DMS53 (cell line): Measurements from ENCODE around the gene PCYT2.
"Not testable (repeated sequence)": the region's sequence is repeated elsewhere in the genome, so short reads cannot be mapped to it uniquely, and the experiment has no call there.

Experiments
- DNase-seq: peaks from one replicate; lab custom pipeline; 2025; lab: John Stamatoyannopoulos, UW

PCYT2 gene

DNA sequence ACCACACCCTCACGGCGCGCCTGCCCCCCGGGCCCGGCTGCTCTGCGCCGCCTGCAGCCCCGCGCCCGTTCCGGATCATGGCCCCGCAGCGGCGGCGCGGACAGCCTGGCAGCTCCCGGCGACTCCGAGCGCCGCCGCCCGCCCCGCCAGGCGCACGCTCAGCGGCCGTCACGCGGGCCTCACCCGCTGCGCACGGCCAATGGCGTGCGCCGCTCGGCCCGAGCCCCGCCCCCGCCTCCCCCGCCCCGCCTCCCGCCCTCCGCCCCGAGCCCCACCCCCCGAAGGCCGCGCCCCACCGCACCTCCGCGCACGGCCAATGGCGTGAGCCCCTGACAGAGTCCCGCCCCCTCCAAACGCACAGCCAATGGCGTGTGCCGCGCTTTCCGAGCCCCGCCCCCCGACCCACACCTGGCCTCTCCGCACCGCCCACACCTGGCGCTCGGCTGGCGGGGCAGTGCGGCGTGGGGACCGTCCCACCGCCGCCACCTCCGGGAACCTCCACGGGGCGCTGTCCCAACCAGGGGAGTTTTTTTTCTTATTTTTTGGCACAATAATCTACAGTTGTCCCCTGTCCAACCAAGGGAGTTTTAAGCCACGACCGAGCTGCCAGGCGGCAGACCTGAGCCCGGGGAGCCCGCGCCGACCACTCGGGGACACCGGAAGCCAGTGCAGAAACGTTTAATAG is at the start of gene PCYT2:
Gene PCYT2 (minus strand): TSS at position 123 of the 685 bp plus-strand sequence. CDS start 44 bp downstream, at position 79.
- DNase-seq: peak; percentile 98

DNA sequence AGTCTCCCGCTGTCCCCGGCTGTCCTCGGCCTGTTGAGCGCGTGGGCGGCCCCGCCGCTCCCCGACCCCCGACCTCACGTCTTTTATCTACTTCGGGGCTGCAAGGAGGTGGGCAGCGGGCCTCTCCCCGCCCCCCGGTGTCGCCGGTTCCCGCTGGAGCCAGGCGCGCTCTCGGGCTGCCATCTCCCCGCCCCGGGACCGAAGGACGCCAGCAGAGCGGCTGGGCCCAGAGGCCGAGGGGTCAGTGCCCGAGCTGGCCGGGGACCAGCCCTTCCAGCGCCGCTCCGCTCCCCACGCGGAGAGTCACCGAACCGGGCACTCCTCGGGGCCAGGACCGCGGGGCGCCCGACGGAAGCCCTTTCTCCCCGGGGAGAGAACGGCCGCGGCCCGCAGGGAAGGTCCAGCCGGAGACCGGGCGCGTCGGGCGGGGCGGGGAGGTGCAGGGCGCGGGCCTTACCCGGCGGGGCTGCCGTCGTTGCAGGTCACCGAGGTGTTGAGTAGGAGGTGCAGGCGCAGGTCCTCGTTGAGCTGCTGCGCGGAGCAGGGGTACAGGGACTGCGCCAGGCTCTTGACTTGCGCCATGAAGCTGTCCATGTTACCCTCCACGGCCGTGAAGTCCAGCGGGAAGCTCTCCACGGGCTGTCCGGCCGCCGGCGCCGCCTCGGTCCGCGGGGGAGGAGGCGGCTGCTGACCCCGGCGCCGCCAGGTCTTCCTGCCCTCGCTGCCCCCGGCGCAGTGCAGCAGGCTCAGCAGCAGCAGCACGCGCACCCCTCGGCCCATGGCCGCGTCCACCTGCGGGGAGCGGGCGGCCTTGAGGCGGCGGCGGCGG is 49.1 kb upstream of the PCYT2 start:
- DNase-seq: peak; percentile 63

DNA sequence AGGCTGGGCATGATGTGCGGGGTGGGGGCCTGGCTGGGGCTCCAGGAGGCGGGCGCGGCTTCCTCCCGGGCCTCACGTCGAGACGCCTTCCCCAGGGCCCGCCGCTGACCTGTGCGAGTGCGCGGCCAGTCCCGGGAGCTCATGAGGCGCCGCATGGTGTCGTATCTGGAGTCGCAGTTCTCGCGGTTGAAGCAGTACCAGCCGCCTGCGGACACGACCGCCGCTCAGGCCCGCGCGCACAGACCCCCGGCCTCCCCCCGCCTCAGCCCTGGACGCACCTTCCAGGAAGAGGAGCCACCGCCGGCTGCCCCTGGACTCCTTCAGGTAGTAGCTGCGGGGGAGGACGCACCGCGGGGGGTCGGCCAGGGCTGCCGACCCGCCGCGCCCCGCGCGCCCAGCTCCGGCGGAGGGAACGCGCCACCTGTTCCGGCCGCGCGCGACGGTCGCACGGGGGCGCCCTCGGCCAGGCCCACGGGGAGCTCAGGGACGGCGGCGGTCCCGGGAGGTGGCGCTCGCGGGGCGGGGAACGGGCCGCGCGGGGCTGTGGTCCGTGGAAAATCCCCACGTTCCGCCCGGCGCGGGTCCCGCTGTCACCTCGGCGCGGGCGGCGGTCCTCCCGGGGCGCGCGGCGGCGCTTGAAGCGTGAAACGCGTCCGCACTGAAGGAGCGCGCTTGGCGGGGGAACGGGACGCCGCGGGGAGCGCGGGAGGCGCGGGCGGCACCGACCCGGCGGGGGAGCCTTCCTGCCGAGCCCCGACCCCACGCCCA is 48.3 kb upstream of the PCYT2 start:
- peak; percentile 83 for DNase-seq

DNA sequence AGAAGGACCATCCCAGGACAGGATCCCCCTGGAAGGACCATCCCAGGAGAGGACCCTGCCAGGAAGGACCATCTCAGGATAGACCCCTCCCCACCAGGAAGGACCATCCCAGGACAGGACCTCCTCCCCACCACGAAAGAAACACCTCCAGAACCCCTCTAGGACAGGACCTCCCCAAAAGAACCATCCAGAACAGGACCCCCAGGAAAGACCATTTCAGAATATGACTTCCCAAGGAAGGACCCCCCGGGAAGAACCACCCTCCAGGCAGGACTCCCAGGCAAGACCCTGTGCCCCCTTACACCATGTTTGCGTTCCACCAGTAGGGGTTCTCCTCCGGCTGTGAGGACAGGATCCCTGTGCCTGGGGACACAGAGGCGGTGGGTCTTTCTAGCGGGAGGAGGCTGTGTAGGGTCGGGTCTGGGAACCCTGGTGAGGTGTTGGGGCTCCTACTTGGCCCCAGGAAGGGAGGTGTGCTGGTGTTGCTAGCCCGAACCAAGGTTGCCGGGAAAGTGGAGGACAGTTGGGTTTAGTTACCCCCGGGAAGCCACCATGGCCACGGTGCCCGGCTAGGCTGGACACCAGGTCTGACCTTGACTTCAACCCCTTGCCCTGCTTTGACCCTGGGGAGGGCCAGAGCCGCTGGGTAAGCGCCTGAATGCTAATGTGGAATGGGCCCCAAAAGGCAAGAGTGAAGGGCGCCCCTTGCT is 47.6 kb upstream of the PCYT2 start:
- no peak for DNase-seq

DNA sequence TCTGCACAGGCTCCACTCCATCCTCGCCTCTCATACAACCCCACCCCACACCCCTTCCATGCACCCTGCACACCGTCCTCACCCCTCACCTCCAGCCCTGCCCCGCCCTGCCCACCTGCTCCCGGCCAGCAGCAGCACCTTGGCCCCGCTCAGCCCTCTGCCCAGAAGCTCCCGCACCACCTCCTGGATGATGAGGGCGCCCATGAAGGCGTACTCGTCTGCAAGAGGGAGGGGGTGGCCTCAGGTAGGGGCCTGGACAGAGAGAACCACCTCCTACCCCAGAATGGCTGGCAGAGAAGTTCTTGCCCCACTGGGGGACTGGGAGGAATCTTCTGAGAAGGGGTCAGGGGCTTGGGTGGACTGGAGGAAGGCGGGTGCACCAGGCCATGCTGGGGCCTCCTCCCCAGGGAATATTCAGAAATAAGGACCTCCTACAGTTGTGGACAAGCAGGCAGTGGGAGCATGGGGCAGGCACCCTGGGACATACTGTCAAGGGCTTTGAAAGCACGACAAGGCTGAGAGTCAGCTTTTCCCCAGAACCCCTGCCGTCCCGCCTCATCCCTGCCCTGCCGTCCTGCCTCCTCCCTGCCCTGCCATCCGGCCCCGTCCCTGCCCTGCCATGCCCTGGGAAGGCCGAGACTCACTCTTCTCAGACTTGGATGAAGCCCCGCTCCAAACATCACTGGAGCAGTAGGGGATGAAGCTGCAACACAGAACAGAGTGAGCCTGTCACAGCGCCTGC is 46.7 kb upstream of the PCYT2 start:
- DNase-seq: no peak

DNA sequence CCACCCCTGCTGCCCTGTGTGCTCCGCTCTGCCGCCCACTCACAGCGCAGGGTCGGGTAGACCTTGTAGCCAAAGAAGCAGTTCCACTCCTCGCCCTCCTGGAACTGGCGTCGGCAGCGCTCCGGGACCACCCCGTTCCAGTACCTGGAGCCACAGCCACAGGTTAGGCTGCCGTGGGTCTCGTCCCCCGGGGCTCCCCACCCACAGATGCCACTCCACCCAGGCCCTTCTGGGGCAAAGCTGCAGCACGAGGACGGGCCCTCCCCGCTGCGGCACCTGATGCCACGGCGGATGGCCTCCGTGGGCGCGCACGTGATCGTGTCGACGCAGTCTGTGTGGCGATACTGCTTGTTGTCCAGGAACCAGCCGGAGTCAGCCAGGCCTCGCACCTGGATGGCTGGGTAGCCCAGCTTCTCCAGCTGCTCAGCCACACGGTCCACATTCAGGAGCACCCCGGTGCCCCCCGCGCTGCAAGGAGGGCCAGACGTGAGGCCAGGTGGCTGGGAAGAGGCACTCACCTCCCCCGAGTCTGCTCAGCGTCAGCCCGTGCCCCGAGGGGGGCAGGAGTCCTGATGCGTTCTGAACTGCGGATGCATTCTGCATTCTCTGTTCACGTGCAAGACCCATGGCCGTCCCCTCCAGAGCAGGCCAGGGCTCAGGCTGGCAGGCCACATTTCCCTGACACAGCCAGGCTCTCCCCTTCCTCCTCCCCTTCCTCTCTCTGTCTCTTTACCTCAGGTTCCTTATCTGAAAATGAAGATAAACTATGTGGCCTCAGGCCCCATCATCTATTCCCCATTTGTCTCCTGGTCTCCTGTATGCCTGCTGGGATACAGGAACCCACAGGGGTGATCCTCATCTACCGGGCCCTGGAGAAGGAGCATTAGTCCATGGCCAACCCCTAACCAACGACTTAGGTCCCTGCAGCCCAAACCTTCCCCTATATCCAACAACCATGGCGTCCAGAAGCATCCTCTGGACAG is 45.7 kb upstream of the PCYT2 start:
- DNase-seq: no peak

DNA sequence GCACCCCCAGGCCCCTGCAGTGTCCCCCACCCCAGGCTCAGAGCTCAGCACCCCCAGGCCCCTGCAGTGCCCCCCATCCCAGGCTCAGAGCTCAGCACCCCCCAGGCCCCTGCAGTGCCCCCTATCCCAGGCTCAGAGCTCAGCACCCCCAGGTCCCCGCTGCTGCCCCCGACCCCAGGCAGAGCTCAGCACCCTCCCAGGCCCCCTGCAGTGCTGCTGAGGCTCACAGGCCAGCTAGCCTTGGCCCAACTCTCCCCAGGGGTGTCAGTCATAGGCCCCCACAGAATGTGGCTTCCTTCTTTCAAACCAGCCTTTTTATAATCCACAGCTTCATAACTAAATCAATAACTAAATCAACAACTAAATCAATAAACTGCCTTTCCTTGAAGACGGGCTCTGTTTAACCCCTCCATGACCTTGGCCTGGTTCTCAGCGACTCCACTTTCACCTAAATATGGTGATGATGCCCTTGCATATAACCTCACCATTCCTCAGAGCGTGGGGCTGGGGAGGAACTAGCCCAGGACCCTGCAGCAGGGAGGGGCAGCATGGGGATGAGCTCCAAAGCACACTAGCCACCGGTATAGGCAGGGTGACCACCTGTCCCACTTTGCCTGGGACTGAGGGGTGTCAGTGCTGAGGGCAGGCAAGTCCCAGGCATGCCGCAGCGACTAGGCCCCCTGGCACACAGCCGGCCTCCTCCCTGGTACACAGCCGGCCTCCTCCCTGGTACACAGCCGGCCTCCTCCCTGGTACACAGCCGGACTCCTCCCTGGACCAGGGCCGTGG is 44.8 kb upstream of the PCYT2 start:
- no peak for DNase-seq

DNA sequence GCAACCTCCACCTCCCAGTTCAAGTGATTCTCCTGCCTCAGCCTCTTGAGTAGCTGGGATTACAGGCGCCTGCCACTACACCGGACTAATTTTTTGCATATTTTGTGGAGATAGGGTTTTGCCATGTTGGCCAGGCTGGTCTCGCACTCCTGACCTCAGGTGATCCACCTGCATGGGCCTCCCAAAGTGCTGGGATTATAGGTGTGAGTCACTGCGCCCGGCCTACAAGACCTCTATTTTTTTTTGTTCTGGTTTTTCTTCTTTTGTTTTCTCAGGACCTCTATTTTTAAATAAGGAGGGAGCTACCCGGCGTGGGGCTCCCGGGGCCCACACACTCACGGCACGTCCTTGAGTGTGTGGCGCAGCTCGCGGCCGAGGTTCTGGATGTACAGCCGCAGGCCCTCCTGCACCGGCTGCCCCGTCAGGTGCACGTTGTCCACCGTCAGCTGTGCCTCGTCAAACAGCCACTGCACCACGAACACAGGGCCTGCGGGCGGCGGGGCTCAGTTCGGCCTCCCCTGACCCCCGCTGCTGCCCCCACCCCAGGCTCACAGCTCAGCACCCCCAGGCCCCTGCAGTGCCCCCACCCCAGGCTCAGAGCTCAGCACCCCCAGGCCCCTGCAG is 44.0 kb upstream of the PCYT2 start:
- no peak for DNase-seq

DNA sequence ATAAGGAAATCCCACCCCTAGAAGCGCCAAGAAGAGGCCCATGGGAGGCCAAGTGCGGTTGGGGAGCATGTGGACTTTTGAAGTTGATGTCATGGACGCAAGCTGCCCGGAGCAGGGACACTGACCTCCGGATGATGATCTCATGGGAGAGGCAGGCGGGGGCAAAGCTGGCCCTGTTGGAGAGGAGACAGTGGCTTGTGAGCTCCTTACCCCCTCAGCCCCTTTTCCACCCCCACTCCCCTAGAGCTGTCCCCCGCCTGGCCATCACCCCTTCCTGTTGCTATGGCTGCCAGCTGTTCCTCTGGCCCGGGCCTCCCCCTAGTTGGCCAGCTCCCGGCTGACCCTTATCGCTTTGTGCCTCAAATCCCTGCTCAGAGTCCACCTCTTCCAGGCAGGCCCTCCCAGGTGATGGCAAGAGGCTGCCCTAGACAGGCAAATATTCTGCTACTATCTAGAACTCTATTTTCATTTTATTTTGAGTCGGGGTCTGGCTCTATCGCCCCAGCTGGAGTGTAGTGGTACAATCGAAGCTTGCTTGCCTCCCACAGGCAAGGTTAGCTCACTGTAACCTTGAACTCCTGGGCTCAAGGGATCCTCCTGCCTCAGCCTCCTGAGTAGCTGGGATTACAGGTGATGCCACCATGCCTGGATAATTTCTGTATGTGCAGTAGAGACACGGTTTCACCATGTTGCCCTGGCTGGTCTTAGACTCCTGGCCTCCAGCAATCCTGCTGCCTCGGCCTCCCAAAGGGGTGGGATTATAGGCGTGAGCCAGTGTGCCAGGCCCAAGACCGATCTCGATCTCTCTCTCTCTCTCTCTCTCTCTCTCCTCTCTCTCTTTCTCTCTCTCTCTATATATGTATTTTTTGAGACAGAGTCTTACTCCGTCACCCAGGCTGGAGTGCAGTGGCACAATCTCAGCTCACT is 43.2 kb upstream of the PCYT2 start:
- DNase-seq: no peak

DNA sequence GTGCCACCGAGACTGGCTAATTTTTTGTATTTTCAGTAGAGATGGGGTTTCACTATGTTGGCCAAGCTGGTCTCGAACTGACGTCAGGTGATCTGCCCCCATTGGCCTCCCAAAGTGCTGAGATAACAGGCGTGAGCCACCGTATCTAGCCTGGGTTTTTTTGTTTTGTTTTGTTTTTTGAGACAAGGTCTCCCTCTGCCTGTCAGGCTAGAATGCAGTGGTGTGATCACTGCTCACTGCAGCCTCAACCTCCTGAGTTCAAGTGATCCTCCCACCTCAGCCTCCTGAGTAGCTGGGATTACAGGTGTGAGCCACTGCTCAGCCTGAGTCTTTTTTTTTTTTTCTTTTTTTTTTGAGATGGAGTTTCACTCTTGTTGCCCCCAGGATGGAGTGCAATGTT is 42.2 kb upstream of the PCYT2 start:
- DNase-seq: not testable (repeated sequence)

DNA sequence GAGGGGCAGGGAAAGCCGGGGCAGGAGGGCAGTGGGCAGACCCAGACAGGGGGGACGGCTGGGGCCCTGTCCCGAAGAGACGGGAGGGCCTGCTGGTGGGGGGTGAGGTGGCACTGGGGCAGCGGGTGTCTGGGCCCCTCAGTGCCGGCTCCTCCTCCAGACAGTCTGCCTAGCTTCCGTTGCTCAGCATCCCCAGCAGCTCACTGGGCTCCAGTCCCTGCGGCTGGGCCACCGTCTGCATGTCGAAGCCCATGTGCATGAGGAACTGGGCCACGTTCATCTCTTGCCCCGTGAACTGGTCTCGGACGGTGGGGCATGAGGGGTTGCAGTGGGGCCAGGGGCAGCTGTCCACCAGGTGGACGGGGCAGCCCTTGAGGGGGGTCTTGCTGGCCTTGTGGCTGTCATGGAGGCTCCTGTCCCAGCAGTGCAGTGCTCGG is 41.6 kb upstream of the PCYT2 start:
- no peak for DNase-seq

DNA sequence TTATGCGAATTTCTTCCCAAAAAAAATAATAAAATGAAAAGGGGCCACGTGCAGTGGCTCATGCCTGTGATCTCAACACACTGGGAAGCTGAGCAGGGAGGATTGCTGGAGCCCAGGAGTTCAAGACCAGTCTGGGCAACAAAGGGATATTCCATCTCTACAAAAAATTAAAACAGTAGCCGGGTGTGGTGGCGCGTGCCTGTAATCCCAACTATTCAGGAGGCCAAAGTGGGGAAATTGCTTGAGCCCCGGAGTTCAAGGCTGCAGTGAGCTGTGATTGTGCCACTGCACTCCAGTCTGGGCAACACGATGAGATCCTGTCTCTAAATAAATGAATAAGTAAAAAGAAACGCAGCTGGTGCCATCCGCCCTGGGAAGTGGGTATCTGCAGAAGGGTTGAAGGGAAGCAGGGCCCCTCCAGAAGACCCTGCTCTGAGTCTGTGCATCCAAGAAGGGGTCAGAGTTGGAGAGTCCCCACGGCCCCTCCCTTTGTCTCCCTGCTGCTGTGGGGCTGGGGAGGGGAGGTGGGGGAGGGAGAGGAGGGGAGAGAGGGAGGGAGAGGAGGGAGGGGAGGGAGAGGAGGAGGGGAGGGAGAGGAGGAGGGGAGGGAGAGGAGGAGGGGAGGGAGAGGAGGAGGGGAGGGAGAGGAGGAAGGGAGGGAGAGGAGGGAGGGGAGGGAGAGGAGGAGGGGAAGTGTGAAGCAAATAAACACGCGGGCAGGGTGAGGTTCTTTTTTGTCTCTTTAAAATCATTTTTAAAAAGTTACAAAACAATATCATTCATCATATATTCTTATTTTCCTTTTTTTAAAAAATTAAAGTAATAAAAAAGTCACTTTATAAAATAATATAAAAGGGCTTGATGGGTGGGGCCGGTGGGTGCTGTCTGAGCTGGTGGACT is 40.8 kb upstream of the PCYT2 start:
- no peak for DNase-seq

DNA sequence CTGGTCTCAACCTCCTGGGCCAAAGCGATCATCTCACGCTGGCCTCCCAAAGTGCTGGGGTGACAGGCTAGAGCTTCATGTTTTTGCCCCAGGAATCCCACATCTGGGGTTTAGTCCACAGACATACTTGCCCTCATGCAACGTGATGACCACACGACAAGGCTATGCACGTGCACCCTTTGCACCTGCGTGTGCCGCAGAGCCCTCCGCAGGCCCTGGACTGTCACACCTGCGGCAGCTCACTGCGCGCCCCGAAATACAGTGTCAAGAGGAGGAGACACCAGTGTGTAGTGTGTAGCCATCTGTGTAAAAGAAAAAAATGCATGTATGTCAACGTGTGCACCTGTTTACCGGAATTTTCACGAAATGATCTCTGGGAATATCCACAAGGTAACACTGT is 39.3 kb upstream of the PCYT2 start:
- DNase-seq: no peak

DNA sequence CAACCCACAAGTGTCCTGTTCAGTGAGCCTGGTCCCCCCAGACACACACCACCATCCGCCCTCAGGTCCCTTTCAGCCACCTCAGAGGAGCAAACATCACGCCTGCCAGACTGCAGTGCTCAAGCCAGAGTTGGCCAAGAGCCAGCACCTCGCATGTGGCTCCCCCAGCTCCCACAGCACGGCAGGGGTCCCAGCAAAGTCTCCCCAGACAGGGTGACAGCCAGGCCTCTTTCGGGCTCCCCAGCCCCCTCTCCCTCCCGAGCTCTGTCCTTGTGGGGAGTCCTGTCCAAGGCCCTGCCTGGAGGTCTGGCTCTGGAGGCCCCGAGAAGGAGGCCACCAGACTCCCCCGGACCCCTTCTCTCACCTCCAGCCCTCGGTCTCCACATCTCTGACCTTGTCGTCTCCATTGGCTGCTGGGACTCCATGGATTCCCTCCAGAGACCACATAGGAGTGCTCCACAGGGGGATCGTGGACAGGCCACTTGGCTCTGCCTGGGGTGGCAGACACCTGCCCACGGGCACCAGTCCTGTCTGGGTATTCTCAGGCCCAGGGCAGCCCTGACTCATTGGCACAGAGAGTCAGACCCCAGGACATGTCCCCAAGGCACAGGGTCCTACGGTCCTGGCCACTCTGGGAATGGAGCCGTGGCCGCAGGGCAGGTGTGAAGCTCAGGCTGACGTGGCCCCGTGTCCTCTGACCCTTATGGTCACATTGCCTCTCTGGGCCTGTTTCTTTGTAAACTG is 37.6 kb upstream of the PCYT2 start:
- DNase-seq: no peak

DNA sequence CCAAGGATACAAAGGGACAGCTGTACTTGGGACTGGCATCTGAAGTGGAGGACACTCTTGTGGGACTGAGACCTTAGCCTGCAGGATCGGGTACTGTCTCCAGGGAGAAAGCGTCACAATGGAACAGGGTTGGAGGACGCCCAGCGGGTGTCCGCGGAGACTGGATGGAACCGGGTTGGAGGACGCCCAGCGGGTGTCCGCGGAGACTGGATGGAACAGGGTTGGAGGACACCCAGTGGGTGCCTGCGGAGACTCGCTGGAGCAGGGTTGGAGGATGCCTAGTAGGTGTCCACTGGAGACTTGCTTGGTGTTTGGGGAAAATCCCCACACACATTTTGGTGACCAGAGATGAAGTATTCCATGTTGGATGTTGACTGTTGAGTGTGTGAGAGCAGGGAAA is 36.0 kb upstream of the PCYT2 start, which contains the start of gene MYADML2:
Gene MYADML2 (minus strand): TSS at position 45 of the 400 bp plus-strand sequence. CDS start 5,492 bp downstream, outside the sequence.
- DNase-seq: no peak

DNA sequence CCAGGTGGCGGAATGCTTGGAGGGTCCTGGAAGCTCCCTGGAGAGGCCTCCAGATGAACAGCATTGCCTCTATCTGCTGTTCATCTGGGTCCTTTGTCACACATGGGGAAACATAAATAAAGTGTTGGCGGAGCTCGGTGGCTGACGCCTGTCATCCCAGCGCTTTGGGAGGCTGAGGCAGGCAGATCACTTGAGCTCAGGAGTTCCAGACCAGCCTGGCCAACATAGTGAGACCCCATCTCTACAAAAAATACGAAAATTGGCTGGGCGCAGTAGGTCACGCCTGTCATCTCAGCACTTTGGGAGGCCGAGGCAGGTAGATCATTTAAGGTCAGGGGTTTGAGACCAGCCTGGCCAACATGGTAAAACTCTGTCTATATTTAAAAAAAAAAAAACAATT is 33.7 kb upstream of the PCYT2 start:
- DNase-seq: no peak
